Activated CD4-positive, alpha-beta T cell treated with anti-CD3 and anti-CD28 coated beads, Interleukin-10, Interleukin-2, amounts not matched to agents 100 ng/mL and 50 ng/mL, durations not matched to agents 16 hours and 8 hours (primary cell): ENCODE results near the gene TUBA8.
"Not testable (repeated sequence)": the region's sequence is repeated elsewhere in the genome, so short reads cannot be mapped to it uniquely, and the experiment has no call there.

Experiments used
- DNase-seq: peaks from one replicate; pipeline ENCODE4 v3.0.0-alpha.2; 2020

Gene TUBA8

GRCh38 chr22:18106550-18107341, 3.9 kb upstream of the TUBA8 start:
- peak; percentile 88 for DNase-seq

GRCh38 chr22:18108187-18108586, 2.4 kb upstream of the TUBA8 start:
- no peak for DNase-seq

- no peak for DNase-seq
These were observed 1.0 kb upstream of the TUBA8 start for GRCh38 chr22:18109410-18110193.

GRCh38 chr22:18110954-18111758, 547 bp downstream of the TUBA8 start:
- no peak for DNase-seq

- no peak for DNase-seq
These were observed 1.2 kb downstream of the TUBA8 start for GRCh38 chr22:18111759-18112330.

- DNase-seq = no peak
These were observed 1.8 kb downstream of the TUBA8 start for GRCh38 chr22:18112440-18112839.

GRCh38 chr22:18113680-18114394, 3.2 kb downstream of the TUBA8 start:
- DNase-seq = no peak

GRCh38 chr22:18114495-18114894, 3.9 kb downstream of the TUBA8 start:
- DNase-seq = no peak

GRCh38 chr22:18114976-18115652, 4.5 kb downstream of the TUBA8 start:
- DNase-seq = no peak

- DNase-seq = no peak
These were observed 5.3 kb downstream of the TUBA8 start for GRCh38 chr22:18115906-18116371.

GRCh38 chr22:18116634-18117033, 6.0 kb downstream of the TUBA8 start:
- no peak for DNase-seq

GRCh38 chr22:18118345-18118915, 7.8 kb downstream of the TUBA8 start:
- DNase-seq = no peak

GRCh38 chr22:18119409-18120110, 9.0 kb downstream of the TUBA8 start:
- no peak for DNase-seq

GRCh38 chr22:18120857-18121256, 10.2 kb downstream of the TUBA8 start:
- DNase-seq = no peak

GRCh38 chr22:18121506-18121905, 10.9 kb downstream of the TUBA8 start:
- DNase-seq = no peak

- DNase-seq = no peak
These were observed 11.4 kb downstream of the TUBA8 start for GRCh38 chr22:18121954-18122554.

- not testable (repeated sequence) for DNase-seq
These were observed 12.9 kb downstream of the TUBA8 start for GRCh38 chr22:18123476-18124025.

- no peak for DNase-seq
These were observed 16.0 kb downstream of the TUBA8 start for GRCh38 chr22:18126606-18127005.

GRCh38 chr22:18130018-18130417, 19.4 kb downstream of the TUBA8 start:
- DNase-seq = no peak
